Right lobe of liver (tissue), 6 donors: ENCODE measurements around the gene DSCAM. TPM values are rescaled to one million over a fixed set of nuclear protein-coding genes. Genes with fewer than 3 reads are reported as not detected.

Source experiments
- ATAC-seq, 4 donors: fragments of 200-7000 bp; cut with Tn5 transposase; one replicate each; pipeline ENCODE4 v1.9.1; 2020; ENCODE audit warnings: mild to moderate bottlenecking in 4 of 4, moderate library complexity in 4 of 4
- DNase-seq, 3 donors: peaks; one replicate each; pipeline ENCODE4 v3.0.0-alpha.2; 2020
- H3K27ac ChIP-seq, 3 donors: fragments of 200-600 bp; one replicate each; pipeline ENCODE4 v1.8.0; 2022
- H3K27me3 ChIP-seq, 2 donors: fragments of 200-600 bp; one replicate each; pipeline ENCODE4 v1.8.0; 2022
- H3K36me3 ChIP-seq, 4 donors: fragments of 200-600 bp; sonication (generic) in 1 of 4; one replicate each; pipeline versions ENCODE4 v1.5.1 to v1.8.0; 2017 to 2022; ENCODE audit warnings: control low read depth in 1 of 4
- H3K4me1 ChIP-seq, 4 donors: fragments of 200-600 bp; sonication (generic) in 1 of 4; one replicate each; pipeline versions ENCODE4 v1.5.1 to v1.8.0; 2017 to 2022; ENCODE audit warnings: control low read depth in 1 of 4
- H3K4me3 ChIP-seq, 3 donors: fragments of 200-600 bp; one replicate each; pipeline ENCODE4 v1.8.0; 2022
- H3K9me3 ChIP-seq, 4 donors: fragments of 200-600 bp; sonication (generic) in 1 of 4; one replicate each; pipeline versions ENCODE4 v1.5.1 to v1.8.0; 2017 to 2022; ENCODE audit warnings: control low read depth in 1 of 4
- CTCF ChIP-seq, 4 donors: fragments of 200-600 bp in 3 of 4; fragments of 450-650 bp in 1 of 4; IDR thresholded peaks; one replicate each; pipeline versions ENCODE4 v1.5.1 to v1.8.0; 2016 to 2022; ENCODE audit warnings: antibody characterized with exemption in 4 of 4, mild to moderate bottlenecking in 2 of 4
- POLR2A ChIP-seq: fragments of 450-650 bp; IDR thresholded peaks from one replicate; pipeline ENCODE4 v1.6.1; 2017; ENCODE audit warnings: antibody characterized with exemption, mild to moderate bottlenecking
- WGBS: methylation state at CpG from one replicate; pipeline ENCODE4 v1.1.6; 2018; ENCODE audit warnings: low coverage, low lambda C conversion rate; ENCODE audit not compliant: insufficient coverage; ENCODE audit errors: missing lambda C conversion rate; 5-methylcytosine and 5-hydroxymethylcytosine counted together
- intact Hi-C, 2 donors: fragments of 100-400 bp; cut with DNase I; formaldehyde crosslinking; loops; one replicate each; pipeline versions ENCODE4 v1.11.2 to v1.14.1; 2022
- total RNA-seq, 6 experiments: library from RNA; depleted of rRNA in 2 of 6; stranded (reverse); fragments of >200 nt in 2 of 6; fragmentation: NEBNext Ultra II Directional in 3 of 6; extraction: Animal tissue kit (Norgen Biotek cat#: 25700) in 3 of 6; gene quantifications; one replicate each; pipeline versions ENCODE4 v1.1.0 to v1.2.4, GENCODE V29; 2016 to 2023
- donor health status: DM: no; HTN: yes; CAD: no.
- donor health status: DM: no; HTN: no; CAD: no.
- donor health status: DM: no; HTN: no; CAD: no.
- donor health status: DM: no; HTN: yes; CAD: no.
- donor health status: DM: no; HTN: yes; CAD: no.

DSCAM gene
- total RNA-seq, 6 experiments from 2014 or later = 0.04 to 0.16 (median 0.06) TPM; not detected in 2

- TF ChIP-seq POLR2A = no peak
- no peak for TF ChIP-seq CTCF (IDR thresholded peaks at IDR 0.05)
- H3K27ac ChIP-seq = no peak overlapping the region
- no peak overlapping the region for H3K4me3 ChIP-seq
- WGBS = 68% methylated on average over 4 of the region's 4 CpGs
- no peaks in the 10 kb centered on the region for H3K4me1 ChIP-seq
- DNase-seq (no peak), ATAC-seq (no peak)
- intact Hi-C loops = no loop called here
- peaks cover 0 to 7% of the 10 kb centered on the region in 2 donors for H3K27me3 ChIP-seq
- H3K36me3 ChIP-seq = no peaks in the 10 kb centered on the region
- H3K9me3 ChIP-seq = no peaks in the 10 kb centered on the region
Observed at GRCh38 chr21:40635391-40635790, 211.6 kb downstream of the DSCAM start.

- Histone ChIP-seq H3K4me3 (no peak overlapping the region), H3K27me3 (peaks cover 0 to 7% of the 10 kb centered on the region in 2 donors), H3K27ac (no peak overlapping the region), H3K9me3 (no peaks in the 10 kb centered on the region), H3K36me3 (no peaks in the 10 kb centered on the region), H3K4me1 (no peaks in the 10 kb centered on the region)
- ATAC-seq (no peak), DNase-seq (no peak)
- TF ChIP-seq POLR2A (no peak), CTCF (IDR thresholded peaks at IDR 0.05) (no peak)
- 62% methylated on average over 6 of the region's 6 CpGs for WGBS
- intact Hi-C loops = no loop called here
Observed at GRCh38 chr21:40634141-40634540, 212.8 kb downstream of the DSCAM start.

GRCh38 chr21:40633048-40633447 lies 213.9 kb downstream of the DSCAM start:
- TF ChIP-seq POLR2A = no peak
- TF ChIP-seq CTCF (IDR thresholded peaks at IDR 0.05) = no peak
- no peaks in the 10 kb centered on the region for H3K9me3 ChIP-seq
- H3K27ac ChIP-seq = no peak overlapping the region
- ATAC-seq (no peak), DNase-seq (no peak)
- H3K4me3 ChIP-seq = no peak overlapping the region
- H3K36me3 ChIP-seq = no peaks in the 10 kb centered on the region
- intact Hi-C loops = no loop called here
- H3K27me3 ChIP-seq = no peaks in the 10 kb centered on the region
- 57% methylated on average over 9 of the region's 9 CpGs for WGBS
- H3K4me1 ChIP-seq = no peaks in the 10 kb centered on the region

- intact Hi-C loops = no loop called here
- Histone ChIP-seq H3K27me3 (peaks cover 0 to 5% of the 10 kb centered on the region in 2 donors), H3K4me1 (no peaks in the 10 kb centered on the region), H3K36me3 (no peaks in the 10 kb centered on the region), H3K27ac (no peak overlapping the region), H3K9me3 (no peaks in the 10 kb centered on the region), H3K4me3 (no peak overlapping the region)
- DNase-seq (no peak), ATAC-seq (no peak)
- 62% methylated on average over 2 of the region's 2 CpGs for WGBS
- no peak for TF ChIP-seq CTCF (IDR thresholded peaks at IDR 0.05)
- TF ChIP-seq POLR2A = no peak
Observed at GRCh38 chr21:40631211-40631610, 215.7 kb downstream of the DSCAM start.

- TF ChIP-seq CTCF (IDR thresholded peaks at IDR 0.05) = no peak
- no peak for TF ChIP-seq POLR2A
- Histone ChIP-seq H3K9me3 (no peaks in the 10 kb centered on the region), H3K36me3 (no peaks in the 10 kb centered on the region), H3K27me3 (peaks cover 0 to 11% of the 10 kb centered on the region in 2 donors), H3K4me1 (no peaks in the 10 kb centered on the region), H3K27ac (no peak overlapping the region), H3K4me3 (no peak overlapping the region)
- 57% methylated on average over 3 of the region's 3 CpGs for WGBS
- DNase-seq (no peak), ATAC-seq (no peak)
- intact Hi-C loops = no loop called here
Observed at GRCh38 chr21:40625991-40626390, 221.0 kb downstream of the DSCAM start.
